ENCODE measurements around the gene SNX24.

DNA sequence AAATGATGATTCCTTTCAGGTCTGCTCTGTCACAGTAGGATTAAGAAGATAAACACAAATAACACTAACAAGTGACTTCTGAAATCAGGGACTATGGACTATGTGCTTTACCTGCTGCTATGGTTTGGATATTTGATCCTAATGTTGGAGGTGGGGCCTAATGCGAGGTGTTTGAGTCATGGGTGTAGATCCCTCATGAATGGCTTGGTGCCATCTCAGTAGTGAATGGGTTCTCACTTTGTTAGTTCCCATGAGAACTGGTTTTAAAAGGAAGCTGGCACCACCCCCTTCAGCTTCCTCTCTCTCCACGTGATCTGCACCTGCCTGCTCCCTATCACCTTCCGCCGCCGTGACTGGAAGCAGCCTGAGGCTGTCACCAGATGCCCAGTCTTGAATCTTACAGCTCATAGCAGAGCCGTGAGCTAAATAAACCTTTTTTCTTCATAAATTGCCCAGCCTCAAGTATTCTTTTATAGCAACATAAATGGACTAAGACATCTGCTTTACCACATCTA, 187.8 kb downstream of the SNX24 start:
- TF ChIP-seq, protein P1, sequence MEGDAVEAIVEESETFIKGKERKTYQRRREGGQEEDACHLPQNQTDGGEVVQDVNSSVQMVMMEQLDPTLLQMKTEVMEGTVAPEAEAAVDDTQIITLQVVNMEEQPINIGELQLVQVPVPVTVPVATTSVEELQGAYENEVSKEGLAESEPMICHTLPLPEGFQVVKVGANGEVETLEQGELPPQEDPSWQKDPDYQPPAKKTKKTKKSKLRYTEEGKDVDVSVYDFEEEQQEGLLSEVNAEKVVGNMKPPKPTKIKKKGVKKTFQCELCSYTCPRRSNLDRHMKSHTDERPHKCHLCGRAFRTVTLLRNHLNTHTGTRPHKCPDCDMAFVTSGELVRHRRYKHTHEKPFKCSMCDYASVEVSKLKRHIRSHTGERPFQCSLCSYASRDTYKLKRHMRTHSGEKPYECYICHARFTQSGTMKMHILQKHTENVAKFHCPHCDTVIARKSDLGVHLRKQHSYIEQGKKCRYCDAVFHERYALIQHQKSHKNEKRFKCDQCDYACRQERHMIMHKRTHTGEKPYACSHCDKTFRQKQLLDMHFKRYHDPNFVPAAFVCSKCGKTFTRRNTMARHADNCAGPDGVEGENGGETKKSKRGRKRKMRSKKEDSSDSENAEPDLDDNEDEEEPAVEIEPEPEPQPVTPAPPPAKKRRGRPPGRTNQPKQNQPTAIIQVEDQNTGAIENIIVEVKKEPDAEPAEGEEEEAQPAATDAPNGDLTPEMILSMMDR (IDR thresholded peaks at IDR 0.05; ENCODE audit: insufficient read depth, low read length, poor library complexity, severe bottlenecking) = no peak
- no peak for TF ChIP-seq EZH2phosphoT487 (conservative IDR thresholded peaks at IDR 0.05; ENCODE audit: low read length)

Data from SU-DHL-6 (cell line).